GM19463 (cell line): ENCODE results near the gene SLC5A12.
A peak's percentile ranks its signal among the peaks of the same experiment; 100 is the strongest.
"Not testable (repeated sequence)": the region's sequence is repeated elsewhere in the genome, so short reads cannot be mapped to it uniquely, and the experiment has no call there.

Experiments used
- ATAC-seq: cut with Tn5 transposase; IDR thresholded peaks from one replicate; pipeline ENCODE4 v1.9.1; 2021; ENCODE audit warnings: mild to moderate bottlenecking, moderate library complexity; ENCODE audit not compliant: unreplicated experiment

The SLC5A12 gene

DNA sequence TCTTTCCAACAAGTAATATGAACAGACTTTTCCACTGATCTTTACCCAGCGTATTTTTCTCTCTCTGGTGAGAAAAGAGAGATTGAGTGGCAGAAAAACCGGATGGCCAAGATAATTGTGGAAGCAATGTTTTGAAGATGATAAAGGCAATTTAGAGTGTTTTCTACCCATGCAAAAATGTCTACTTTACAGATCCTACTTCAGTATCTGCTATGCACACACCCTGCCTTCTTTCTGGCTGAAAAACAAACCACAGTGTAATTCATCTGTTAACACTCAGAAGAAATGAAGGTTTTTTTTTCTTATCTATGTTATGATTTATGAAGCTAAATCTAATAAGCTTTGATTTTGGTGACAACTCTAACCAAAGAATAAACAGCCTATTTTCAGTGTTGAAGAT, 56.8 kb downstream of the SLC5A12 start:
- ATAC-seq = no peak

DNA sequence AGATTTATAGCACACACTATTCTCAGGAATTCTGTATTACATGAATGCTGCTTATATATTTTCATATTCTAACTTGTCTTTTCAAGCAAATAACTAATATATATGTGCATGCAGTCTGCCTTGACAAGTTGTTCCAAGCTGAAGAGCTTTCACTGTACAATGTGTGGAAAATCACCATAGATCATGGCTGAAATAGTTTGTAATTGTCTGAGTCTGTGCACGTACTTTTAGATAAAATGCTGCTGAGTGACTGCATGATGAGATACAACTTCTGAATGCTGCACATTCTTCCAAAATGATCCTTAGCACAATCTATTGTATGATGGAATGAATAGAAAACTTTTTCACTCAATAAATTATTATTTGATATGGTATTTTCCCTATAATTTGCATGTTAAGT, 58.9 kb downstream of the SLC5A12 start:
- ATAC-seq = no peak

- no peak for ATAC-seq
Measured at GRCh38 chr11:26655287-26655686, 66.6 kb downstream of the SLC5A12 start.

GRCh38 chr11:26651916-26652315, 69.9 kb downstream of the SLC5A12 start:
- no peak for ATAC-seq

- peak; percentile 92 for ATAC-seq
Measured at GRCh38 chr11:26649884-26650283, 72.0 kb downstream of the SLC5A12 start.

DNA sequence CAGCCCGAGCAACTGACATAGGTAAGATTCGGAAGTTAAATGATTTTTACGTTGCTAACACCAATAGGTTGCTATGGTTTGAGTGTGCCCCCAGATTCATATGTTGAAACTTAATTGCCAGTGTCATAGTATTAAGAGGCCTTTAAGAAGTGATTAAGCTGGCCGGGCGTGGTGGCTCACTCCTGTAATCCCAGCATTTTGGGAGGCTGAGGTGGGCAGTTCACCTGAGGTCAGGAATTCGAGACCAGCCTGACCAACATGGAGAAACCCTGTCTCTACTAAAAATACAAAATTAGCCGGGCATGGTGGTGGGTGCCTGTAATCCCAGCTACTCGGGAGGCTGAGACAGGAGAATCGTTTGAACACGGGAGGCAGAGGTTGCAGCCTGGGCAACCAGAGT, 78.5 kb downstream of the SLC5A12 start:
- ATAC-seq = not testable (repeated sequence)

DNA sequence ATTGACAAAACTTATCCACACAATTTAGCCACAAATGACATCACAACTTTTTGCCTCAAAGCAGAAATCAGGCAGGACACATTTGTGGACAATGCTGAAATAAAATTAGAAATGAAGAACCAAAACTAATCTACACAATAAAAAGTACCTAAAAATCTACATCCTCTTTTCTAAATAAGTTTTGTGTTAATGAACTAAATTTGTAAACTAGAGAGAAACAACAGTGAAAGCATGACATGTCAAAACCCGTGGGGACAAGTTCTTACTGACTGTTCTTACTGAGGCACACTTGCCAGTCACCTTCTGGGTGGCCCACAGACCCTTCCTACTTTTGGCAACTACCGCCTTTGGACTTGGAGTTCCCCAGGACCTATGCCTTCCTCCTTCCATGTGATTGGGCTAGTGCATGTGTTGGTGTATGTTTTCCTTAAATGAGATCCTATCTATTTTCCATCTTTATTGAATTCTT, 89.1 kb downstream of the SLC5A12 start:
- peak; percentile 79 for ATAC-seq

GRCh38 chr11:26626346-26626745, 95.5 kb downstream of the SLC5A12 start:
- ATAC-seq = no peak

DNA sequence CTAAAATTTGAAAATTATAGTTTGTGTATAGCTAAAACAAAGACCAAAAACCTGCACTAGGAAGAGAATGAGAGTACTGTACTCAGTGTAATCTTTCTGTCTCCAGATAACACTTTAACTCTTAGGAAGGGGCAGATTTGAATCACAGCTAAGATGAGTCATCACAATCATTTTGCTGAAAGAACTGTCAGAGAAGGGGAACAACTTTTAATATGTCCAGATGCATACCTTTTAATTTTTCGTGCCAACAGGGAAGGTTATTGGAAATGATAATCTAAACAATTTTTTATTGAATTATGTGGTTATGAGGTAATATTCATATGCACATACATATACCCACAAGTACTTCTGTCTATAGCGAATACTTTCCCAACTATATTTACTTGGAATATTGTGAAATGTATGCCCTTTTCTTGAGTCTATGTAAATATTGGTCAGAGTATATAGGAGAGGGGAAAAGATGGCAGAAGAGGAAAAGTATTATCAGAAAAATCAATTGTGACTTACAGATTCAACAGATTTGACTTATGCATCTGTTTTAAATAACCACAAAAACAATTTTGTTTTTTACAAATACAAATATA, 98.7 kb downstream of the SLC5A12 start:
- peak; percentile 66 for ATAC-seq

GRCh38 chr11:26622181-26622580, 99.7 kb downstream of the SLC5A12 start:
- no peak for ATAC-seq

GRCh38 chr11:26621132-26621531, 100.7 kb downstream of the SLC5A12 start:
- ATAC-seq = no peak

DNA sequence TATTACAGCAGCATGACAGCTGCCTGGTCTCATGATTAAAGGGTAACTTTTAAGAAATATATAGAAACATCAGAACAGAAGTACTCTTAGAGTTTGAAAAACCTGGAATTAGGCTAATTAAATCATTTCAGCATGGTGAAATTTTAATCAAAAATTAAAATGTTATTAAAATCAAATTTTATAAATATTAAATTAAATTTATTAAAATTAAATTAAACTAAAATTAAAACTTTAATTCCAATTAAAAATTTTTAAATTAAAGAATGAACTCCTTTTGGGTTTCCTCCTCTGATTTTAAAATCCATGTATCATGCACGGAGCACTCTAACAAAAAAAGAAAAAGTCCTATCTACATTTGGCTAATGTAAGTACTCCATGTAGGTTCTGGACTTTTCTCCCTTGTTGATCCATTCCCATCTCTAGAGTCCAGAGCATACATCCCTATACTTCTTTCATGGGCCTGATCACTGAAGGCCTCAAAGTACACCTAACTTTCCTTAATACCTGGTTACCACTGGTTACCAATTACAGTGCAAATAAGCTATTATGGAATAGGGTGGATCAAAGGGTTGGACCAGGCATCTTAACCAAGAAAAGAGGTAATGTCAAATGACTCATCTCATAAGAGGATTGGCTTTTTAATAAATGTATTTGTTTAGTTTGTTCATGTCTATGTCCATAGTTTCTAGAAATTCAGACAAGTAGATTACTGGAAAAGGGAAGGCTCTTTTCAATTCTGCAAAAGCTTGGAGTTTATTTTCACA, 101.4 kb downstream of the SLC5A12 start:
- no peak for ATAC-seq

- ATAC-seq = no peak
Measured at GRCh38 chr11:26618441-26618840, 103.4 kb downstream of the SLC5A12 start.
